ENCODE results near the gene FHL1. TPM values are rescaled to one million over a fixed set of nuclear protein-coding genes. Genes with fewer than 3 reads are reported as not detected.

FHL1 gene
- total and polyA plus RNA-seq, 7 donors = 27.0 to 1,465 (median 701) TPM

DNA sequence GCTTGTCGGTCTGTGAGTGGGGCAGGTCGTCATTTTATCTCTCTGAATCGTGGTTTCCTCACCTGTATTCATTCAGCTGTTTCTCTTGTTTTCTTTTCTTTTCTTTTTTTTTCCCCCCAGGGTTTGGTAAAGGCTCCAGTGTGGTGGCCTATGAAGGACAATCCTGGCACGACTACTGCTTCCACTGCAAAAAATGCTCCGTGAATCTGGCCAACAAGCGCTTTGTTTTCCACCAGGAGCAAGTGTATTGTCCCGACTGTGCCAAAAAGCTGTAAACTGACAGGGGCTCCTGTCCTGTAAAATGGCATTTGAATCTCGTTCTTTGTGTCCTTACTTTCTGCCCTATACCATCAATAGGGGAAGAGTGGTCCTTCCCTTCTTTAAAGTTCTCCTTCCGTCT, 62.4 kb downstream of the FHL1 start:
- DNase-seq = no peak
- Histone ChIP-seq H3K4me3 (no peak overlapping the region), H3K27ac (peak overlapping the region; percentile 78 to 99 (median 95)), H3K27me3 (no peaks in the 10 kb centered on the region), H3K9me3 (no peaks in the 10 kb centered on the region), H3K36me3 (peaks cover 0 to 31% (median 14%) of the 10 kb centered on the region in 4 donors), H3K4me1 (peaks cover 0 to 56% (median 48%) of the 10 kb centered on the region in 4 donors)
- TF ChIP-seq EP300 (IDR thresholded peaks at IDR 0.05) = no peak
- no peak for TF ChIP-seq POLR2AphosphoS5 (IDR thresholded peaks at IDR 0.05)
- TF ChIP-seq, protein P1, sequence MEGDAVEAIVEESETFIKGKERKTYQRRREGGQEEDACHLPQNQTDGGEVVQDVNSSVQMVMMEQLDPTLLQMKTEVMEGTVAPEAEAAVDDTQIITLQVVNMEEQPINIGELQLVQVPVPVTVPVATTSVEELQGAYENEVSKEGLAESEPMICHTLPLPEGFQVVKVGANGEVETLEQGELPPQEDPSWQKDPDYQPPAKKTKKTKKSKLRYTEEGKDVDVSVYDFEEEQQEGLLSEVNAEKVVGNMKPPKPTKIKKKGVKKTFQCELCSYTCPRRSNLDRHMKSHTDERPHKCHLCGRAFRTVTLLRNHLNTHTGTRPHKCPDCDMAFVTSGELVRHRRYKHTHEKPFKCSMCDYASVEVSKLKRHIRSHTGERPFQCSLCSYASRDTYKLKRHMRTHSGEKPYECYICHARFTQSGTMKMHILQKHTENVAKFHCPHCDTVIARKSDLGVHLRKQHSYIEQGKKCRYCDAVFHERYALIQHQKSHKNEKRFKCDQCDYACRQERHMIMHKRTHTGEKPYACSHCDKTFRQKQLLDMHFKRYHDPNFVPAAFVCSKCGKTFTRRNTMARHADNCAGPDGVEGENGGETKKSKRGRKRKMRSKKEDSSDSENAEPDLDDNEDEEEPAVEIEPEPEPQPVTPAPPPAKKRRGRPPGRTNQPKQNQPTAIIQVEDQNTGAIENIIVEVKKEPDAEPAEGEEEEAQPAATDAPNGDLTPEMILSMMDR (IDR thresholded peaks at IDR 0.05) = no peak
- no peak for TF ChIP-seq POLR2A (IDR thresholded peaks at IDR 0.05)
- intact Hi-C loops (cut with DNase I) = loop anchor here (2.0 kb wide), 2 partner anchors 41 to 181 kb away; no protein-coding TSS in a partner anchor
- 65 to 69% methylated on average over 9 of the region's 9 CpGs for WGBS, 2 donors

DNA sequence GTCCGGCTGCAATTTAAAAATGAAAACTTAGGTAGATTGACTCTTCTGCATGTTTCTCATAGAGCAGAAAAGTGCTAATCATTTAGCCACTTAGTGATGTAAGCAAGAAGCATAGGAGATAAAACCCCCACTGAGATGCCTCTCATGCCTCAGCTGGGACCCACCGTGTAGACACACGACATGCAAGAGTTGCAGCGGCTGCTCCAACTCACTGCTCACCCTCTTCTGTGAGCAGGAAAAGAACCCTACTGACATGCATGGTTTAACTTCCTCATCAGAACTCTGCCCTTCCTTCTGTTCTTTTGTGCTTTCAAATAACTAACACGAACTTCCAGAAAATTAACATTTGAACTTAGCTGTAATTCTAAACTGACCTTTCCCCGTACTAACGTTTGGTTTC, 62.9 kb downstream of the FHL1 start:
- H3K4me1 ChIP-seq = peaks cover 0 to 53% (median 45%) of the 10 kb centered on the region in 4 donors
- intact Hi-C loops (cut with DNase I) = loop anchor here (2.0 kb wide), 1 partner anchor 41 kb away; no protein-coding TSS in a partner anchor
- no peak for TF ChIP-seq EP300 (IDR thresholded peaks at IDR 0.05)
- TF ChIP-seq, protein P1 (IDR thresholded peaks at IDR 0.05) = no peak
- no peak for TF ChIP-seq POLR2A (IDR thresholded peaks at IDR 0.05)
- TF ChIP-seq POLR2AphosphoS5 (IDR thresholded peaks at IDR 0.05) = no peak
- WGBS, 2 donors = 48 to 75% methylated on average over 7 of the region's 7 CpGs
- no peak overlapping the region for H3K4me3 ChIP-seq
- peaks cover 0 to 31% (median 14%) of the 10 kb centered on the region in 4 donors for H3K36me3 ChIP-seq
- no peaks in the 10 kb centered on the region for H3K27me3 ChIP-seq
- peak overlapping the region; percentile 78 to 99 (median 95) for H3K27ac ChIP-seq
- no peaks in the 10 kb centered on the region for H3K9me3 ChIP-seq
- DNase-seq = no peak

DNA sequence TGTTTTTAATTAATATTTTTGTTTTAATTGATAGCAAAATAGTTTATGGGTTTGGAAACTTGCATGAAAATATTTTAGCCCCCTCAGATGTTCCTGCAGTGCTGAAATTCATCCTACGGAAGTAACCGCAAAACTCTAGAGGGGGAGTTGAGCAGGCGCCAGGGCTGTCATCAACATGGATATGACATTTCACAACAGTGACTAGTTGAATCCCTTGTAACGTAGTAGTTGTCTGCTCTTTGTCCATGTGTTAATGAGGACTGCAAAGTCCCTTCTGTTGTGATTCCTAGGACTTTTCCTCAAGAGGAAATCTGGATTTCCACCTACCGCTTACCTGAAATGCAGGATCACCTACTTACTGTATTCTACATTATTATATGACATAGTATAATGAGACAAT, 63.5 kb downstream of the FHL1 start:
- Histone ChIP-seq H3K4me3 (no peak overlapping the region), H3K4me1 (peaks cover 0 to 47% (median 39%) of the 10 kb centered on the region in 4 donors), H3K27ac (peak overlapping the region; percentile 78 to 99 (median 95)), H3K9me3 (no peaks in the 10 kb centered on the region), H3K36me3 (peaks cover 0 to 31% (median 14%) of the 10 kb centered on the region in 4 donors), H3K27me3 (no peaks in the 10 kb centered on the region)
- 73 to 78% methylated on average over 5 of the region's 5 CpGs for WGBS, 2 donors
- intact Hi-C loops (cut with DNase I) = loop anchor here (2.0 kb wide), 1 partner anchor 42 kb away; no protein-coding TSS in a partner anchor
- no peak for TF ChIP-seq POLR2A (IDR thresholded peaks at IDR 0.05)
- TF ChIP-seq POLR2AphosphoS5 (IDR thresholded peaks at IDR 0.05) = peak in 1 of 4 donors; percentile 6
- no peak for DNase-seq

DNA sequence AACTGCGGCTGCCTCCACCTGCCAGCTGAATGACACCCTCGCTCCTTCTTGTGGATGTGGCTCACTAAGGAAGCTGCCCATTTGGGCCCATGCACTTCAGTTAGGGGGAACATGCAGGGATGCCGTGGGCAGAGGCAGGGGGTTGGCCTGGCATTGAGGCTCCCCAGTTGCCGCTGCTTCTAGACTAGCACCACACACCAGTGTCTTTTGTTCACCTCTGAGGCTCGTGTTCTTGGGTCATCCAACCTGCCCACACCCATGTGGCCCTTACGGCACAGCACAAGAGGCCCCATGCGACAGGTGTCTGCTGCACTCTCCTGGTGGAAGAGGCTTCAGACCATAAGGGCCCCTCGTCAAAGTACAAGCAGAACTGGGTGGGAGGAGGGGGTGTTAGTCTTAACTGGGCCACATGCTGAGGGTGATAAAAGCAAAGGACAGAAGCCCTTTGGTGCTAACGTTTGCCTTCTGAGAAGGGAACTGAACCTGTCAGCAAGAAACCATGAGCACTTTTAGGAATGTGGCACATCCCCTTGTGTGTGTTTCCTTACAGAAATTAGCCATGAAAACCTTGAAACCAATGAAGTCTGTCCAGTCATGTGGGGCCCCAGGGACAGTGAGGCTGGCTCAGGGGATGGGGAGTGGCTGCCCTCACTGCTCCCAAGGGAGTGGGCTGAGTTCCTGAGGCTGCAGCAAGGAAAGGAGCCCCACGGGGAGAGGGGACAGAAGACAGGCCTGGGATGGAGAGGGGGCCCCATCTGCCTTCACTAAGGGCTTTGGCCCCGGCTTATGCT, 64.6 kb downstream of the FHL1 start:
- DNase-seq = peak; percentile 72
- TF ChIP-seq EP300 (IDR thresholded peaks at IDR 0.05) (no peak), POLR2AphosphoS5 (IDR thresholded peaks at IDR 0.05) (peak in 3 of 4 donors; percentile 7 to 66 (median 29))
- no peaks in the 10 kb centered on the region for H3K27me3 ChIP-seq
- peaks cover 0 to 23% (median 14%) of the 10 kb centered on the region in 4 donors for H3K36me3 ChIP-seq
- WGBS, 2 donors = 81 to 82% methylated on average over 11 of the region's 11 CpGs
- no peaks in the 10 kb centered on the region for H3K9me3 ChIP-seq
- intact Hi-C loops (cut with DNase I) = loop anchor here (2.0 kb wide), 1 partner anchor 43 kb away; no protein-coding TSS in a partner anchor
- H3K4me3 ChIP-seq = no peak overlapping the region
- H3K27ac ChIP-seq = peak overlapping the region; percentile 78 to 99 (median 95)
- H3K4me1 ChIP-seq = peaks cover 0 to 35% (median 28%) of the 10 kb centered on the region in 4 donors

DNA sequence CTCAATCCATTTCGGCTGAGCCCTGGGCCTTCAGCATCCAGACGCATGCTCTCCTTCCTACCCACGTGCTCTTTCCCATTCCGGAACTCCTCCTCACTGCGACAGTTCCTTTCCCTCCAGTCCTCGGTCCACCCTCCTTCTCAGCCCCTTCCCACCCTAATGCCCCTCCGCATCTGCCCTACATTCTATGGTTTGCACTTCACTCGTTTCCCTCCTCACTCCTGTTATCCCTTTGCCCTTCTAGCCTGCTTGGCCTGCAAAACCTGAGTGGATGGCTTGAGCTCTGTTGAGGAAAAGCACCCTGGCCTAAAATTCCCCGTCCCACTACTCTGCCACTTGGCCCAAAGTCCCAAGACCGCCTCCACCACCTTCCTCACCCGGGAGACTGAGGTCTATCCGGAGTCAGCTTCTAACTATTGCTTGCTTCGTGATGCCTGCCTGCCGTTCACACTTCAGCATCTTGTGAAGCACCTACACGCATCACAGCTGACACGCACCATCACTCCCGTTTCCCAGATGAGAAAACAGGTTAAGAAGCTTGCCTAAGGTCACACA, 65.3 kb downstream of the FHL1 start:
- no peak overlapping the region for H3K4me3 ChIP-seq
- DNase-seq = peak; percentile 67
- peaks cover 0 to 29% (median 21%) of the 10 kb centered on the region in 4 donors for H3K4me1 ChIP-seq
- TF ChIP-seq EP300 (IDR thresholded peaks at IDR 0.05) (no peak), POLR2AphosphoS5 (IDR thresholded peaks at IDR 0.05) (peak in 2 of 4 donors; percentile 7 to 15), POLR2A (IDR thresholded peaks at IDR 0.05) (no peak)
- TF ChIP-seq, protein P1 (IDR thresholded peaks at IDR 0.05) = no peak
- no peaks in the 10 kb centered on the region for H3K9me3 ChIP-seq
- intact Hi-C loops (cut with DNase I) = no loop called here
- no peaks in the 10 kb centered on the region for H3K27me3 ChIP-seq
- H3K27ac ChIP-seq = peak overlapping the region; percentile 78 to 99 (median 95)
- H3K36me3 ChIP-seq = peaks cover 0 to 16% (median 11%) of the 10 kb centered on the region in 4 donors
- WGBS, 2 donors = 83 to 84% methylated on average over 17 of the region's 17 CpGs

All from sigmoid colon (tissue), 7 donors.